IPS-11a (cell line): ENCODE measurements around the gene DCST2.
A peak's percentile ranks its signal among the peaks of the same experiment; 100 is the strongest.
"Not testable (repeated sequence)": the region's sequence is repeated elsewhere in the genome, so short reads cannot be mapped to it uniquely, and the experiment has no call there.

Experiments used
- H3K4me3 ChIP-seq: one replicate; pipeline ENCODE4 v1.5.1; 2013; ENCODE audit warnings: low read depth, low read length, control low read depth

Gene DCST2

GRCh38 chr1:155000726-155001424 lies 32.7 kb downstream of the DCST2 start:
- peak overlapping the region; percentile 43 for H3K4me3 ChIP-seq

- H3K4me3 ChIP-seq, result peak overlapping the region; percentile 58
Observed at GRCh38 chr1:155000411-155000725, 33.2 kb downstream of the DCST2 start.

- H3K4me3 ChIP-seq, result peak overlapping the region; percentile 58
Observed at GRCh38 chr1:154999571-155000410, 33.8 kb downstream of the DCST2 start.

GRCh38 chr1:154998818-154999570 lies 34.6 kb downstream of the DCST2 start:
- peak overlapping the region; percentile 10 for H3K4me3 ChIP-seq

- no peak overlapping the region for H3K4me3 ChIP-seq
Observed at GRCh38 chr1:154998201-154998780, 35.3 kb downstream of the DCST2 start.

DNA sequence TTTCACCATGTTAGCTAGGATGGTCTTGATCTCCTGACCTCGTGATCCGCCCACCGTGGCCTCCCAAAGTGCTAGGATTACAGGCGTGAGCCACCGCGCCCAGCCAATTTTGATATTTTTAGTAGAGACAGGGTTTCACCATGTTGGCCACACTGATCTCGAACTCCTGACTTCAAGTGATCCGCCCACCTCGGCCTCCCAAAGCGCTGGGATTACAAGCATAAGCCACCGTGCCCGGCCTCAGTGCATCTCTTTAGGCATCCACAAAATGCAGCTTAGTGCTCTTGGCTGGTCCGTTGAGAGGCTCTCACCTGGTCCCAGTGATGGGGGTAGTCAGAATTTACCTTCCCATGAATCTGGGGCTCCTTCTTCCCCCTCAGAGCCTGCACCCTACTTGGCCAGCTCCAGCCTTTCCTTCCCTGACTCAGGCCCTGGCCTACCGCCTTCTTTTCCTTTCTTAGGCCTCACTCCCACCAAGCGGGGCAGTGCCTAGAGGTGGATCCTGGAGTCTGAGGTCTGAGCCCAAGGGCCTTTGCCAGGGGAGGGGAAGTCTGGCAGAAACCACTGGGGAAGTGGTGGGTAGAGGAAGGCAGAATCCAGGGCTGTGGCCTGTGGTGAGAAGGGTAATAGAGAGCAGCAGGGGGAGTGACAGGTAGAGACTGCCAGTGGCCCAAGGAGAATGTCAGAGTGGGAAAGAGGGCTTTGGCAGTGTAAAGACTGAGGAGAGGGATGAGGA lies 36.4 kb downstream of the DCST2 start:
- no peak overlapping the region for H3K4me3 ChIP-seq

GRCh38 chr1:154995301-154995983 lies 38.1 kb downstream of the DCST2 start:
- H3K4me3 ChIP-seq, result not testable (repeated sequence)

DNA sequence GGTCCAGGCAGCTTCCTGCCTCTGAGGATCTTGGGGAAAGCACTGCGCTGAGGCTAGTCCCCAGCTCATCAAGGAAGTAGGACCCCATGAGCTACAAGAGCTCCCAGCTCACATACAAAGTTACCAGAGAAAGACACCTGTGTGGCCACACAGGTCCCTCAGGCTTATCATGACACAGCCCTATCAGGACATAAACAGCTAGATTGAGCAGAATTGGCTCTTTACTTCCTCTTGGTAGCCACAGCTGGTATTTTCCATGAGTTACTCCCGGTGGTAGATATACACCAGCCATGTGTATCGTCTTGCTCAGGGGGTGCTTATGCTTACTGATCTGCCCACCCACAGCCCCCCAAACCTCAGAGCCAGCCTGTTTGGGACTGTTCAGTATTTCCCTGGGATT lies 39.0 kb downstream of the DCST2 start:
- H3K4me3 ChIP-seq, result no peak overlapping the region

GRCh38 chr1:154994269-154994587 lies 39.4 kb downstream of the DCST2 start:
- H3K4me3 ChIP-seq, result no peak overlapping the region

- no peak within 1 kb of the TSS for H3K4me3 ChIP-seq
Observed at GRCh38 chr1:154993572-154994268, 39.9 kb downstream of the DCST2 start, which contains the start of gene LENEP. LENEP (plus strand) TSS chr1:154993586; CDS start chr1:154993608, 22 bp downstream.

GRCh38 chr1:154992721-154993571 lies 40.6 kb downstream of the DCST2 start:
- no peak overlapping the region for H3K4me3 ChIP-seq

DNA sequence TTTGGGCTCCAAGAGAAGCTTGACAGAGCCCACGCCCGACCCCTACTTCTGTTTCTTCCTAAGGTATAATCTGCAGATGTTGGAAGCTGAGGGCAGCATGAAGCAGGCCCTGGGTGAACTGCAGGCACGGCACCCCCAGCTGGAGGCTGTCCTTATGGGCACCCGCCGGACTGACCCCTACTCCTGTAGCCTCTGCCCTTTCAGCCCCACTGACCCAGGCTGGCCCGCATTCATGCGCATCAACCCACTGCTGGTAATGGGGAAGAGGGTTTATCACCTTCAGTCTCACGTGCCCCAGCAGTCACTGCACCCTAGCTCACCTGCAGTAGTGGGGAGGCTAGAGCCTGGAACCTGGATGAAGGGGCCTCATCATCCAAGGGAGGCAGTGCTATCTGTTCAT lies 43.3 kb downstream of the DCST2 start:
- H3K4me3 ChIP-seq, result no peak overlapping the region

DNA sequence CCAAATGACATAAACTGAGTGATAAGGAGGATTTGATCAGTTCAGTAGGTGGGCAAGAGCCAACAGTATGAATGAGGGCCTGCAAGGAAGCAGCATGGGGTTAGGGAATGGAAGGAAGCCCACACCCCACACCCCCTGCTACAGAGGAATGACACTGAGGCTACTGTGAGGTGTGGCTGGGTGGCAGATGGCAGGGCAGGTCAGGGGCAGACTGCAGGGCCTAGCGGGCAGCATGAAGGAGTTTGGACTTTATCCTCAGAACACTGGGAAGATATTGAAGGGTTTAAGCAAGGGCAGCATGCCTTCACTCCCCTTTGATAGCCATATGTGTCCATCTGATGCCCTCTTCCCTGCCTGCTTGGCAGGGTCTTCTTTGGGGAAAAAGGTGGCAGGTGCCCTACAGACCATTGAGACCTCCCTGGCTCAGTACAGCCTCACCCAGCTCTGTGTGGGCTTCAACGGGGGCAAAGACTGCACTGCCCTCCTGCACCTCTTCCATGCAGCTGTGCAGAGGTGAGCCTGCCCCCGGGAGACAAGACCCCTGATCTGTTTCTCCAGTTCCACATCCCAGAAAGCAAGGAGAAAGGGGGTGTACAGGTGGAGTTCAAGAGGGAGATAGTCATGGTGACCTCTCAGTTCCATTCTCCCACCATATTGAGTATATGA lies 44.3 kb downstream of the DCST2 start:
- H3K4me3 ChIP-seq, result no peak overlapping the region

GRCh38 chr1:154988058-154988954 lies 45.3 kb downstream of the DCST2 start:
- no peak overlapping the region for H3K4me3 ChIP-seq

DNA sequence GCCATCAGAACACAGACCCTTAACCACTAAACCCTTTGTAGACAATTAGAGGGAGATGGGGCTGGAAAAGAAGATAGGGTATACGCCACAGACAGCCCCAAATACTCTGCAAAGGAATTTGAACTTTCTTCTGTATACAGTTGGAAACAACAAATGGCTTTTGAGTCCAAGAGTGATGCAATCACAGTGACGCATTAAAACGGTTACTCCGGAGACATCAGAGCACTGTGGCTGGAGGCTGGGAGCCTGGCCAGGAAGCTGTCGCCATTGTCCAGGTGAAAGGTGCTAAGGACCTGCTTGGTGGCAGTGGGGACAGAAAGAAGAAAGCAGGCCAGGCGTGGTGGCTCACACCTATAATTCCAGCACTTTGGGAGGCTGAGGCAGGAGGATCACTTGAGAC lies 46.3 kb downstream of the DCST2 start:
- H3K4me3 ChIP-seq, result no peak overlapping the region

DNA sequence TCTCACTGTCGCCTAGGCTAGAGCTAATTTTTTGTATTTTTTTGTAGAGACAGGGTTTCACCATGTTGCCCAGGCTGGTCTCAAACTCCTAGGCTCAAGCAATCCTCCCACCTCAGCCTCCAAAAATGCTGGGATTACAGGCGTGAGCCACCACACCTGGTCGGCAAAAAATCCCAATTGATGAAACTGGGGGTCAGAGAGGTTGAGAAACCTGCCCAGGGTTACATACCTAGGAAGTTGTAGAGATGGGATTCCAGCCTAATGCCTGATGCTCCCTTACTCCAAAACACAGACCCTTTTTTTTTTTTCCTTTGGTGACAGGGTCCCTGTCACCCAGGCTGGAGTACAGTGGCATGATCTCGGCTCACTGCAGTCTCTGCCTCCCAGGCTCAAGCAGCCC lies 46.8 kb downstream of the DCST2 start:
- not testable (repeated sequence) for H3K4me3 ChIP-seq
